Lower leg skin (tissue), 4 donors: ENCODE results near the gene SLC39A8. TPM values are rescaled to one million over a fixed set of nuclear protein-coding genes. Genes with fewer than 3 reads are reported as not detected.
A peak's percentile ranks its signal among the peaks of the same experiment; 100 is the strongest.

ENCODE experiments used
- DNase-seq, 2 donors: peaks; one replicate each; pipeline ENCODE4 v3.0.0-alpha.2; 2019; ENCODE audit warnings: low spot score in 2 of 2
- H3K4me3 ChIP-seq: fragments of 200-600 bp; sonication (generic); 2 replicates; pipeline ENCODE4 v1.5.1; 2017; ENCODE audit warnings: mild to moderate bottlenecking, low read depth; ENCODE audit not compliant: poor library complexity, severe bottlenecking
- CTCF ChIP-seq, 3 donors: fragments of 450-650 bp; IDR thresholded peaks; one replicate each; pipeline ENCODE4 v1.5.1; 2016; ENCODE audit warnings: antibody characterized with exemption in 3 of 3, mild to moderate bottlenecking in 3 of 3, moderate library complexity in 2 of 3
- POLR2A ChIP-seq, 2 donors: fragments of 450-650 bp; IDR thresholded peaks; one replicate each; pipeline ENCODE4 v1.6.1; 2016 to 2017; ENCODE audit warnings: antibody characterized with exemption in 2 of 2, mild to moderate bottlenecking in 1 of 2, moderate library complexity in 1 of 2
- WGBS, 2 donors: methylation state at CpG; one replicate each; pipeline ENCODE4 v1.1.5; 2018; 5-methylcytosine and 5-hydroxymethylcytosine counted together
- intact Hi-C: fragments of 100-400 bp; cut with DNase I; formaldehyde crosslinking; loops from one replicate; pipeline ENCODE4 v1.15.0; 2023; ENCODE audit warnings: low total_unique reads
- total RNA-seq, 4 donors: library from RNA; depleted of rRNA; stranded (reverse); fragments of >200 nt; gene quantifications; one replicate each; pipeline ENCODE4 v1.1.0, GENCODE V29; 2016

Gene SLC39A8
- total RNA-seq, 4 donors from 2014 or later = 11.0 to 34.0 (median 21.8) TPM

DNA sequence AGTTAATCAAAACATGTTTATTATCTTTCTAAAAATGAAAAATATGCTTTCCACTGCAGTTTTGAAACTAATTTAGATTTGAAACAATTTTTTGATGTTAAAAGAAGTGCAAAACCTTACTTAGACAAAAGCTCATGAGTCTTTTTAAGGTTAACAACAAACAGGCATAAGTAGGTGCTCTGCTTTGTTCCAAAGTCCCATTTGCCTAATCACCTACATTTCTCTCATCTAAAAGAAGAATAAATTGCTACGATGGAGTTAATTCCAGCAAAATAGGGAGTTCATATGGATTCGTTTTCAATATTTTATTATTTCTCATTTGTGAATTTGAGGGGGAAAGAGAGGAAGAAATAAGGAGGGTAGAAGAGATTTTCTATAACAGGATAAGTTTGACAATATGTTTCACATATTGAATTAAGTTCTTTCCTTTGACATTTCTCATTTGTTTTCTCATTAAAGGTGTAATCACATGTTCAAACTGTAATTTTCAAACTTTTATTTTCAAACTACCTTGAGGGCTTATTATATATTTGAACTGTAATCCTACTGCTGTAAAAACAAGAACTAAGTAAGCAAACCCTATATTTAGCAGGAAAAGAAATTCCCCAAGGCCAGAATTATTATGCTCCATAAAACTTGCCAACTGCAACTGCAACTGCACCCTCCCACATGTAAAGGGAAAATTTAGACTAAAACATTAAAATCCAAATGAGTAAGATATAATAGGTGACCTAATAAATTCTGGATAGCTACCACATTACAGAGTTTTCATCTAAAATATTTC lies 9.6 kb upstream of the SLC39A8 start:
- no peak overlapping the region for H3K4me3 ChIP-seq
- DNase-seq = no peak
- TF ChIP-seq POLR2A (IDR thresholded peaks at IDR 0.05) (no peak), CTCF (IDR thresholded peaks at IDR 0.05) (no peak)
- intact Hi-C loops = no loop called here
- 41 to 46% methylated on average over 2 of the region's 2 CpGs for WGBS, 2 donors

DNA sequence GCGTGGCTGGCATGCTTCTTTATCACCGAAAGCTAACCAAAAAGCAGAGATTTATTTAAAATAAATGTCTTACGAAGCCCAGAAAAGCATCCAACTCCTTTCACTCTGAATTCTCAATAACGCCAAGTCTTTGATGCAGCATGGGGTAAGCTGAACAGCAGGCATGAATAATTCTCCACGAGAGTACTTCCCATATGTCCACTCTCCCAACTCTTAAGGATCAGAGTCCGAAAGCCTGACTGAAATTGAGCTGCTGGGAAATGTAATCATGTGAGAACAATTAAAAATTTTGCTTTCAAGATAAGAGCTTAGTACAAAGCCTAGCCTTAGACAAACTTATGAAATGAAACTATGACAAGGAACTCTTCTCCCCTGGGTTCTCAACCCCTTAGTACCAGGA lies 7.5 kb upstream of the SLC39A8 start:
- 84 to 91% methylated on average over 6 of the region's 6 CpGs for WGBS, 2 donors
- H3K4me3 ChIP-seq = no peak overlapping the region
- intact Hi-C loops = no loop called here
- DNase-seq = no peak
- no peak for TF ChIP-seq POLR2A (IDR thresholded peaks at IDR 0.05)
- TF ChIP-seq CTCF (IDR thresholded peaks at IDR 0.05) = no peak

GRCh38 chr4:102350634-102351033 lies 5.4 kb upstream of the SLC39A8 start:
- no peak overlapping the region for H3K4me3 ChIP-seq
- WGBS, 2 donors = 97 to 98% methylated on average over 2 of the region's 2 CpGs
- no peak for DNase-seq
- intact Hi-C loops = no loop called here
- no peak for TF ChIP-seq POLR2A (IDR thresholded peaks at IDR 0.05)
- TF ChIP-seq CTCF (IDR thresholded peaks at IDR 0.05) = no peak

- DNase-seq = no peak
- 68 to 73% methylated on average over 2 of the region's 2 CpGs for WGBS, 2 donors
- intact Hi-C loops = no loop called here
These were observed 3.4 kb upstream of the SLC39A8 start for GRCh38 chr4:102348701-102349100.

GRCh38 chr4:102345795-102346100 lies 466 bp upstream of the SLC39A8 start:
- whole genome bisulfite sequencing, 2 donors = 32% methylated on average over 5 of the region's 5 CpGs
- intact Hi-C loops = no loop called here
- TF ChIP-seq CTCF (IDR thresholded peaks at IDR 0.05) = no peak
- no peak for TF ChIP-seq POLR2A (IDR thresholded peaks at IDR 0.05)

More at GRCh38 chr4:102348701-102349100, 3.4 kb upstream of the SLC39A8 start:
- no peak overlapping the region for H3K4me3 ChIP-seq
- TF ChIP-seq POLR2A (IDR thresholded peaks at IDR 0.05) = no peak
- no peak for TF ChIP-seq CTCF (IDR thresholded peaks at IDR 0.05)

GRCh38 chr4:102344520-102344953 lies 745 bp downstream of the SLC39A8 start:
- TF ChIP-seq CTCF (IDR thresholded peaks at IDR 0.05) (no peak), POLR2A (IDR thresholded peaks at IDR 0.05) (no peak)
- intact Hi-C loops = no loop called here
- WGBS, 2 donors = 0 to 1% methylated on average over 30 to 42 of the region's 48 CpGs
- peak; percentile 33 to 93 for DNase-seq
- peak overlapping the region; percentile 51 for H3K4me3 ChIP-seq

More at GRCh38 chr4:102345795-102346100, 466 bp upstream of the SLC39A8 start:
- no peak for DNase-seq
- no peak overlapping the region for H3K4me3 ChIP-seq
